ENCODE results near the gene LKAAEAR1.

The LKAAEAR1 gene

DNA sequence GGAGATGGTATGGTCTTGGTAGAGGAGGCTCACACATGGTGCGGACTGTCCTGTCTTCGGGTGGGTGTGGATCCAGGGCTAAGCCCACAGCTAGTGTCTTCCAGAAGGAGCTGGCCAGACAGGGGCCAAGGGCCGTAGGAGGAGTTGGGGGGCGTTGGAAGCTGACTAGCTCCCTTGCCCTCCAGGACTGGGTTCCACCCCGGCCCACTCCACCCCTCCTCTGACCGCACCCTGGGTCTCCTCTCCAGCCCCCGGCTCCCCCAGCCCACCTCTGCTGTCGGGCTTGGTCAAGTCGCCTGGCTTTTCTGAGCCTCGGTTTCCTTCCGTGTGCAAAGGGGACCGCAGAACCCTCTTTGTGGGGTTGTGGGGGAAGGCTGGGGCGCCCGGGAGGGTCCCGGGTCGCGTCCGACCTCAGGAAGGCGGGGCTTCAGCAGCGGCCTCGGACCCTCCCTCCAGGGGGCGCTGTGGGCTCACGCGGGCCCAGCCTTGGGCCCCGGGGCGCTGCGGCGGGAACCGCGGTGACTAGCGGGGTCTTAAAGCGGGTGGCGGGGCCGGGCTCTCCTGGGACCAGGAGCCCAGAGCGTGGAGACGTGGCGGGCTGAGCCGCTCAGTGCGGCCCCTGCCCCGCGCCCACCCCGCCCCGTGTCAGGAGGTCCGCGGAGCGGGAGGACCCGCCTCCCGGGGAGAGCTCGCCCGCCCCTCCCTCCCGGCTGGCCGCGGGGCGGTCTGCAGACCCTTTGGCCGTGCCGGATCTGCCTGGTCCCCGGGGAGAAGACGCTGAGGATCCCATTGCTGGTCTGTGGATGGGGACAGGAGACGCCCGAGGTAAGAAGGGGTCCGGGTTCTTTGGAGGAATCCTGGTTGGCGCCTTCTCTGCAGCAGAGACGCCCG is 17.8 kb upstream of the LKAAEAR1 start:
- in situ Hi-C loops (cut with MboI; ENCODE audit: low pct_unique_long_range_greater_than_20kb, low sequenced_read_pairs, unreplicated experiment), result no loop called here
- TF ChIP-seq, protein P1, sequence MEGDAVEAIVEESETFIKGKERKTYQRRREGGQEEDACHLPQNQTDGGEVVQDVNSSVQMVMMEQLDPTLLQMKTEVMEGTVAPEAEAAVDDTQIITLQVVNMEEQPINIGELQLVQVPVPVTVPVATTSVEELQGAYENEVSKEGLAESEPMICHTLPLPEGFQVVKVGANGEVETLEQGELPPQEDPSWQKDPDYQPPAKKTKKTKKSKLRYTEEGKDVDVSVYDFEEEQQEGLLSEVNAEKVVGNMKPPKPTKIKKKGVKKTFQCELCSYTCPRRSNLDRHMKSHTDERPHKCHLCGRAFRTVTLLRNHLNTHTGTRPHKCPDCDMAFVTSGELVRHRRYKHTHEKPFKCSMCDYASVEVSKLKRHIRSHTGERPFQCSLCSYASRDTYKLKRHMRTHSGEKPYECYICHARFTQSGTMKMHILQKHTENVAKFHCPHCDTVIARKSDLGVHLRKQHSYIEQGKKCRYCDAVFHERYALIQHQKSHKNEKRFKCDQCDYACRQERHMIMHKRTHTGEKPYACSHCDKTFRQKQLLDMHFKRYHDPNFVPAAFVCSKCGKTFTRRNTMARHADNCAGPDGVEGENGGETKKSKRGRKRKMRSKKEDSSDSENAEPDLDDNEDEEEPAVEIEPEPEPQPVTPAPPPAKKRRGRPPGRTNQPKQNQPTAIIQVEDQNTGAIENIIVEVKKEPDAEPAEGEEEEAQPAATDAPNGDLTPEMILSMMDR (IDR thresholded peaks at IDR 0.05; ENCODE audit: extremely low read depth, insufficient read depth, missing control alignments), result peak; percentile 85
- peak; percentile 86 for DNase-seq (ENCODE audit: low spot score)

DNA sequence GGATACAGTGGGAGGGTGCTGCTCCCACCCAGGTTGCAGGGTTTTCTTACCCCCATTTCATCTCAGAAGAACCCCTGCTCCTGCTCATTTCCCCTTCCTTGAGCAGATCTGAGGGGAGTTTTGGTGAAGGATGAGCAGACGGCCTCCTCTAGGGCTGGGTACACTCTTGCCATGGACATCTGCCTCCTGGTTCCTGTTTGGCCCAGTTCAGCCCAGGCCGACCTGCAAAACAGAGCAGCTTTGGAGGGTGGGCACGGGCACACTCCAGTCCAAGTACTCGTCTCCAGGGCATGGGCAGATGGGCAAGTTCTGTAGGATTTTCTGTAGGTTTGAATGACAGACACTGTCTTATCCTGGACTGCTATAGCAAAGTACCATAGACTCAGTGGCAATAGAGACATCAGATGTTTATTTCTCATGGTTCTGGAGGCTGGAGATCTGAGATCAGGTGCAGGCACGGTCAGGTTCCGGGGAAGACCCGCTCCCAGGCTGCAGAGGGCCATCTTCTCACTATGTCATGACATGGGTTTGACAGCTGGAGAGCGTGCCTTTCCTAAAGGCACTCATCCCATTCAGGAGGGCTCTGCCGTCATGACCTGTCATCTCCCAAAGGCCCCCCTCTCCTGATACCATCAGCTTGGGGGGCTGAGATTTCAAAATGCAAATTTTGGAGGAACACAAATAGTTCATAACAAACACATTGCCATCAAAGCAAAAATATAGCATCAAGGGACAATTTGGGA is 16.9 kb upstream of the LKAAEAR1 start:
- in situ Hi-C loops (cut with MboI; ENCODE audit: low pct_unique_long_range_greater_than_20kb, low sequenced_read_pairs, unreplicated experiment), result no loop called here
- DNase-seq (ENCODE audit: low spot score), result no peak
- TF ChIP-seq, protein P1 (IDR thresholded peaks at IDR 0.05; ENCODE audit: extremely low read depth, insufficient read depth, missing control alignments), result no peak

DNA sequence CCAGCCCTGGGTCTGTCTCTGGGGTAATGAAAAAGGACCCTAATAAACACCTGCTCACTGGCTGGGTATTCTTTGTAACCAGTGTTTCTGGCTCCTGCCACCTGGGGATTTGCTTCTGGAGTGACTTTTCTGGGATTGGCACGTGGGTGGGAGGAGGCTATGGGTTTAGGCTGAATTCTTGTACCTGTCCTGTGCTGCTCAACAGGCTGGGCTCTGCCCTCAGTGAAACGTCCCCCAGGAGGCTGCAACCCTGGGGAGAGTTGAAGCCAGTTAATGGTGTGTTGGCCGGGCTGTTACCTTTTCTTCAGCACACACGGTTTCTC is 16.3 kb upstream of the LKAAEAR1 start:
- DNase-seq (ENCODE audit: low spot score), result no peak
- TF ChIP-seq, protein P1 (IDR thresholded peaks at IDR 0.05; ENCODE audit: extremely low read depth, insufficient read depth, missing control alignments), result no peak
- in situ Hi-C loops (cut with MboI; ENCODE audit: low pct_unique_long_range_greater_than_20kb, low sequenced_read_pairs, unreplicated experiment), result no loop called here

DNA sequence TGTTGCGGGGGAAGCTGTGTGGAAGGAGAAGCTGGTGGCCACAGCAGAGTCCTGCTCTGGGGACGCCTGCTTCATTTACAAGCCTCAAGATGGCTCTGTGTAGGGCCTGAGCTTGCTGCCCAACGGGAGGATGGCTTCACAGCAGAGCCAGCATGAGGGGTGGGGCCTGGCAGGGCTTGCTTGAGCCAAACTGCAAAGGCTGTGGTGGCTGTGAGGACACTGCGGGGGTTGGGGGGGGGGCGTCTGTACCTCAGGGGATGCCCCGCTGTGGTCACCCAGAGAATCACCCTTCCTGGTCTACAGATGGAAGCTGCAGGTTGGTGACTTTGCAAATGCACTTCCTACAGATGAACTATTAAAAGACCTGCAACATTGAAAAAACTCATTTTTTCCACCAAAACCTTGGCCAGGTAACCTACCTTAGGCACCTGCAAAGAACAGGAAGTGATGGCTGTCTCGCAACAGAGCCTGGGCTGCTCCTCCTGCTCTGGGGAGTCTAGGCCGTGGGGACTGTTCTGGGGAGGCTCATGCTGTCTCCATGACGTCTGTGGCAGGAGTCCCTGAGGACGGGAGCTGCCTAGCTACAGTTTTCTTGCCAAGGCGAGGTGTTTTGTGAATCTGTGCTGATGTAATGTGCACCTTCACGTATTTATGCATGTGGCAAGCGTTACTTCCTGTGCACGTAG is 15.8 kb upstream of the LKAAEAR1 start:
- DNase-seq (ENCODE audit: low spot score), result peak; percentile 77
- TF ChIP-seq, protein P1 (IDR thresholded peaks at IDR 0.05; ENCODE audit: extremely low read depth, insufficient read depth, missing control alignments), result no peak
- in situ Hi-C loops (cut with MboI; ENCODE audit: low pct_unique_long_range_greater_than_20kb, low sequenced_read_pairs, unreplicated experiment), result no loop called here

DNA sequence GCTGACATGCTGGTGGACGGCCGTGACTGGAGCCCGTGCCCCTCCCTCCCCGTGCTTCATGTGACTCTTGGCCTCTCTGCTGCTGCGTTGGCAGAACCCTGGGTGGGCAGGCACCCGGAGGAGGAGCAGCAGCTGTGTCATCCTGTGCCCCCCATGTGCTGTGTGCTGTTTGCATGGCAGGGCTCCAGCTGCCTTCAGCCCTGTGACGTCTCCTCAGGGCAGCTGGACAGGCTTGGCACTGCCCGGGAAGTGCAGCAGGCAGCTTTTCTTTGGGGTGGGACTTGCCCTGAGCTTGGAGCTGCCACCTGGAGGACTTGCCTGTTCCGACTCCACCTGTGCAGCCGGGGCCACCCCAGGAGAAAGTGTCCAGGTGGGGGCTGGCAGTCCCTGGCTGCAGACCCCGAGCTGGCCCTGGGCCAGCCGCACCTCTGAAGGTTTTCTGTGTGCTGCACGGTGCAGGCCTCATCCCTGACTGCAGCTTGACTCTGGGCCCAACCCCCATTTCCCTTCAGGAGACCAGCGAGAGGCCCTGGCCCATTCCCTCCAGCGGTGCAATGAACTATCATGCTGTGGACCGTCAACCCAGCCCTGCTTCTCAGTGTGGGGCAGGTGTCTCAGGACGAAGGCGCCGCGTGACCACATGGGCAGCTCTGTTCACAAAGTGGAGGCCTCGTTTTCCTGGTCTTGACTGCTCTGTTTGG is 15.0 kb upstream of the LKAAEAR1 start:
- TF ChIP-seq, protein P1 (IDR thresholded peaks at IDR 0.05; ENCODE audit: extremely low read depth, insufficient read depth, missing control alignments), result no peak
- in situ Hi-C loops (cut with MboI; ENCODE audit: low pct_unique_long_range_greater_than_20kb, low sequenced_read_pairs, unreplicated experiment), result no loop called here
- DNase-seq (ENCODE audit: low spot score), result no peak

DNA sequence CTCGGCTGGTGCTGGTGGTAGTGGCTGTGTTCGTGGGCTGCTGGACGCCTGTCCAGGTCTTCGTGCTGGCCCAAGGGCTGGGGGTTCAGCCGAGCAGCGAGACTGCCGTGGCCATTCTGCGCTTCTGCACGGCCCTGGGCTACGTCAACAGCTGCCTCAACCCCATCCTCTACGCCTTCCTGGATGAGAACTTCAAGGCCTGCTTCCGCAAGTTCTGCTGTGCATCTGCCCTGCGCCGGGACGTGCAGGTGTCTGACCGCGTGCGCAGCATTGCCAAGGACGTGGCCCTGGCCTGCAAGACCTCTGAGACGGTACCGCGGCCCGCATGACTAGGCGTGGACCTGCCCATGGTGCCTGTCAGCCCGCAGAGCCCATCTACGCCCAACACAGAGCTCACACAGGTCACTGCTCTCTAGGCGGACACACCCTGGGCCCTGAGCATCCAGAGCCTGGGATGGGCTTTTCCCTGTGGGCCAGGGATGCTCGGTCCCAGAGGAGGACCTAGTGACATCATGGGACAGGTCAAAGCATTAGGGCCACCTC is 14.3 kb upstream of the LKAAEAR1 start:
- DNase-seq (ENCODE audit: low spot score), result no peak

More for the DNA sequence above, 14.3 kb upstream of the LKAAEAR1 start:
- in situ Hi-C loops (cut with MboI; ENCODE audit: low pct_unique_long_range_greater_than_20kb, low sequenced_read_pairs, unreplicated experiment), result no loop called here
- TF ChIP-seq, protein P1 (IDR thresholded peaks at IDR 0.05; ENCODE audit: extremely low read depth, insufficient read depth, missing control alignments), result no peak

All from GM13977 (cell line).